Measurements from ENCODE around the gene ERI3. TPM values are rescaled to one million over a fixed set of nuclear protein-coding genes. Genes with fewer than 3 reads are reported as not detected.

The ERI3 gene
- total and polyA plus RNA-seq, 2 donors (not counting 3 experiments of a cell fraction or from before 2014, with no cell fraction given) = 45.3 to 94.0 TPM

- TF ChIP-seq EZH2 (IDR thresholded peaks at IDR 0.05; ENCODE audit: borderline replicate concordance, low read depth, low read length, severe bottlenecking) (no peak), MYC (IDR thresholded peaks at IDR 0.05; ENCODE audit: low read depth, low read length) (no peak), CTCF (IDR thresholded peaks at IDR 0.05; ENCODE audit: extremely low read depth in 1 of 2, insufficient read depth in 1 of 2, low read depth in 1 of 2, low read length in 2 of 2) (no peak), JUN (IDR thresholded peaks at IDR 0.05; ENCODE audit: borderline replicate concordance, insufficient read depth, insufficient read length, low read depth) (no peak), POLR2AphosphoS5 (IDR thresholded peaks at IDR 0.05; ENCODE audit: insufficient read depth, low read depth, low read length) (no peak), FOS (IDR thresholded peaks at IDR 0.05; ENCODE audit: borderline replicate concordance, insufficient read depth, low read length) (no peak), POLR2A (IDR thresholded peaks at IDR 0.05; ENCODE audit: low read depth, low read length) (no peak), MAX (IDR thresholded peaks at IDR 0.05; ENCODE audit: insufficient read depth, insufficient read length) (no peak), GATA2 (IDR thresholded peaks at IDR 0.05; ENCODE audit: insufficient read depth, insufficient read length, low read depth, low read length) (no peak)
- no peak overlapping the region for H2AFZ ChIP-seq (ENCODE audit: low read depth, low read length)
- H3K4me2 ChIP-seq (ENCODE audit: insufficient read depth, low read length) = no peak overlapping the region
- FAIRE-seq = no peak
- ChIA-PET POLR2A (no interaction called here), CTCF (interaction anchor here (2.0 kb wide), 2 partner anchors 11 to 112 kb away, joined by 4 to 5 read pairs; no protein-coding TSS in a partner anchor)
- no TSS peak for BruUV-seq (replicated peaks)
- DNase-seq (ENCODE audit: low read depth, low spot score) = no peak
- H3K9me1 ChIP-seq (replicated peaks; ENCODE audit: control insufficient read depth, extremely low read depth, insufficient read depth, low read length) = no peaks in the 10 kb centered on the region
- no peaks in the 10 kb centered on the region for H3K27me3 ChIP-seq (ENCODE audit: control insufficient read depth in 2 of 2, insufficient read depth in 2 of 2, low read length in 2 of 2)
- no peaks in the 10 kb centered on the region for H3K4me1 ChIP-seq (ENCODE audit: control insufficient read depth, extremely low read depth, insufficient read depth, low read length)
- H3K9ac ChIP-seq (replicated peaks; ENCODE audit: extremely low read depth, insufficient read depth, low read length) = no peak overlapping the region
- no peaks in the 10 kb centered on the region for H3K36me3 ChIP-seq (ENCODE audit: control insufficient read depth in 2 of 2, extremely low read depth in 1 of 2, insufficient read depth in 2 of 2, low read length in 2 of 2)
- H3K9me3 ChIP-seq (replicated peaks; ENCODE audit: control insufficient read depth, insufficient read depth, low read length) = no peaks in the 10 kb centered on the region
- H3K79me2 ChIP-seq (ENCODE audit: control insufficient read depth, insufficient read depth, low read length) = no peaks in the 10 kb centered on the region
- no peaks in the 10 kb centered on the region for H4K20me1 ChIP-seq (replicated peaks; ENCODE audit: control insufficient read depth, extremely low read depth, insufficient read depth, low read length)
- no peak overlapping the region for H3K27ac ChIP-seq (ENCODE audit: insufficient read depth, low read depth, low read length)
- intact Hi-C loops (cut with micrococcal nuclease) (no loop called here), dilution Hi-C loops (cut with MboI; ENCODE audit: extremely low pct_ligation_motif_present, low sequenced_read_pairs) (no loop called here)
- H3K4me3 ChIP-seq (replicated peaks in 1 of 3; ENCODE audit: insufficient read depth in 1 of 3, low read depth in 1 of 3, low read length in 3 of 3) = no peak overlapping the region
Observed at GRCh38 chr1:44265656-44266358, 89.2 kb downstream of the ERI3 start.

Measured in endothelial cell of umbilical vein (primary cell).